OCI-LY3 (cell line): Measurements from ENCODE around the gene RBPJL.

Source experiments
- EZH2phosphoT487 ChIP-seq: fragments of 200-600 bp; shearing (Covaris generic); IDR thresholded peaks from 2 replicates; pipeline ENCODE4 v1.6.1; 2018; ENCODE audit warnings: antibody characterized with exemption, mixed run types, low read depth
- TF ChIP-seq, protein P1 (sequence below): fragments of 200-600, 300-600 bp; sonication (generic); IDR thresholded peaks from 2 replicates; pipeline ENCODE4 v1.5.1; 2014; ENCODE audit warnings: antibody characterized with exemption, low read length, low read depth

- TF ChIP-seq, protein P1, sequence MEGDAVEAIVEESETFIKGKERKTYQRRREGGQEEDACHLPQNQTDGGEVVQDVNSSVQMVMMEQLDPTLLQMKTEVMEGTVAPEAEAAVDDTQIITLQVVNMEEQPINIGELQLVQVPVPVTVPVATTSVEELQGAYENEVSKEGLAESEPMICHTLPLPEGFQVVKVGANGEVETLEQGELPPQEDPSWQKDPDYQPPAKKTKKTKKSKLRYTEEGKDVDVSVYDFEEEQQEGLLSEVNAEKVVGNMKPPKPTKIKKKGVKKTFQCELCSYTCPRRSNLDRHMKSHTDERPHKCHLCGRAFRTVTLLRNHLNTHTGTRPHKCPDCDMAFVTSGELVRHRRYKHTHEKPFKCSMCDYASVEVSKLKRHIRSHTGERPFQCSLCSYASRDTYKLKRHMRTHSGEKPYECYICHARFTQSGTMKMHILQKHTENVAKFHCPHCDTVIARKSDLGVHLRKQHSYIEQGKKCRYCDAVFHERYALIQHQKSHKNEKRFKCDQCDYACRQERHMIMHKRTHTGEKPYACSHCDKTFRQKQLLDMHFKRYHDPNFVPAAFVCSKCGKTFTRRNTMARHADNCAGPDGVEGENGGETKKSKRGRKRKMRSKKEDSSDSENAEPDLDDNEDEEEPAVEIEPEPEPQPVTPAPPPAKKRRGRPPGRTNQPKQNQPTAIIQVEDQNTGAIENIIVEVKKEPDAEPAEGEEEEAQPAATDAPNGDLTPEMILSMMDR, result no peak
- TF ChIP-seq EZH2phosphoT487, result no peak
Measured at GRCh38 chr20:45258259-45258658, 48.4 kb upstream of the RBPJL start.
